ENCODE data around the gene TRDMT1.

Gene TRDMT1

GRCh38 chr10:17209302-17209701 is 7.8 kb upstream of the TRDMT1 start:
- DNase-seq (ENCODE audit: low read depth): no peak

- no peak for DNase-seq (ENCODE audit: low read depth)
Observed at GRCh38 chr10:17208476-17208875, 7.0 kb upstream of the TRDMT1 start.

- DNase-seq (ENCODE audit: low read depth): no peak
Observed at GRCh38 chr10:17206210-17206709, 4.8 kb upstream of the TRDMT1 start.

GRCh38 chr10:17203416-17203815 is 1.9 kb upstream of the TRDMT1 start:
- DNase-seq (ENCODE audit: low read depth): no peak

- no peak for DNase-seq (ENCODE audit: low read depth)
Observed at GRCh38 chr10:17202999-17203398, 1.5 kb upstream of the TRDMT1 start.

GRCh38 chr10:17202506-17202905 is 1.0 kb upstream of the TRDMT1 start:
- DNase-seq (ENCODE audit: low read depth): no peak

GRCh38 chr10:17201794-17202116 is 283 bp upstream of the TRDMT1 start:
- DNase-seq (ENCODE audit: low read depth): no peak

- DNase-seq (ENCODE audit: low read depth): no peak
Observed at GRCh38 chr10:17200001-17200911, 1.2 kb downstream of the TRDMT1 start.

- no peak for DNase-seq (ENCODE audit: low read depth)
Observed at GRCh38 chr10:17199351-17199804, 2.1 kb downstream of the TRDMT1 start.

GRCh38 chr10:17196573-17196972 is 4.9 kb downstream of the TRDMT1 start:
- DNase-seq (ENCODE audit: low read depth): no peak

- no peak for DNase-seq (ENCODE audit: low read depth)
Observed at GRCh38 chr10:17196045-17196444, 5.4 kb downstream of the TRDMT1 start.

- no peak for DNase-seq (ENCODE audit: low read depth)
Observed at GRCh38 chr10:17195083-17195482, 6.4 kb downstream of the TRDMT1 start.

- DNase-seq (ENCODE audit: low read depth): no peak
Observed at GRCh38 chr10:17190602-17191001, 10.9 kb downstream of the TRDMT1 start.

- DNase-seq (ENCODE audit: low read depth): no peak
Observed at GRCh38 chr10:17188644-17189172, 12.8 kb downstream of the TRDMT1 start.

GRCh38 chr10:17185873-17186272 is 15.6 kb downstream of the TRDMT1 start:
- no peak for DNase-seq (ENCODE audit: low read depth)

GRCh38 chr10:17183110-17183509 is 18.4 kb downstream of the TRDMT1 start:
- DNase-seq (ENCODE audit: low read depth): no peak

- no peak for DNase-seq (ENCODE audit: low read depth)
Observed at GRCh38 chr10:17181751-17182150, 19.7 kb downstream of the TRDMT1 start.

- no peak for DNase-seq (ENCODE audit: low read depth)
Observed at GRCh38 chr10:17181110-17181509, 20.4 kb downstream of the TRDMT1 start.

- DNase-seq (ENCODE audit: low read depth): no peak
Observed at GRCh38 chr10:17179002-17179401, 22.5 kb downstream of the TRDMT1 start.

GRCh38 chr10:17178006-17178405 is 23.5 kb downstream of the TRDMT1 start:
- DNase-seq (ENCODE audit: low read depth): no peak

GRCh38 chr10:17177014-17177413 is 24.5 kb downstream of the TRDMT1 start:
- DNase-seq (ENCODE audit: low read depth): no peak

- DNase-seq (ENCODE audit: low read depth): no peak
Observed at GRCh38 chr10:17176091-17176490, 25.4 kb downstream of the TRDMT1 start.

- DNase-seq (ENCODE audit: low read depth): peak; percentile 37
Observed at GRCh38 chr10:17175551-17175950, 25.9 kb downstream of the TRDMT1 start.

- DNase-seq (ENCODE audit: low read depth): no peak
Observed at GRCh38 chr10:17174626-17175025, 26.8 kb downstream of the TRDMT1 start.
